ENCODE data around the gene IFNGR2. TPM values are rescaled to one million over a fixed set of nuclear protein-coding genes. Genes with fewer than 3 reads are reported as not detected.
"Not testable (repeated sequence)": the region's sequence is repeated elsewhere in the genome, so short reads cannot be mapped to it uniquely, and the experiment has no call there.

Gene IFNGR2
- 10 to 100 TPM; 47.3 TPM for total RNA-seq
- long read RNA-seq, transcript IFNGR2-201 (7 exons, 2,221 nt) = major isoform, 132 of 141 reads
- long read RNA-seq, partial matches to known transcripts = 3 of 141 reads
- long read RNA-seq, other reads (novel, unspliced or antisense) = 5 of 141 reads

- ATAC-seq (peak; percentile 66 to 80), DNase-seq (peak; percentile 64)
- intact Hi-C loops (cut with DNase I) = no loop called here
These were observed at the start of gene IFNGR2 for GRCh38 chr21:33403128-33403785. IFNGR2 (plus strand) TSS chr21:33403413; CDS start chr21:33403544, 131 bp downstream.

- intact Hi-C loops (cut with DNase I) = no loop called here
- ATAC-seq (no peak), DNase-seq (no peak)
These were observed 47.9 kb upstream of the IFNGR2 start for GRCh38 chr21:33355355-33355754.

GRCh38 chr21:33355996-33356395 lies 47.2 kb upstream of the IFNGR2 start:
- DNase-seq (no peak), ATAC-seq (no peak)
- intact Hi-C loops (cut with DNase I) = no loop called here

- intact Hi-C loops (cut with DNase I) = no loop called here
- ATAC-seq = no peak
- no peak for DNase-seq
These were observed 46.0 kb upstream of the IFNGR2 start for GRCh38 chr21:33357177-33357576.

GRCh38 chr21:33359446-33359845 lies 43.8 kb upstream of the IFNGR2 start:
- ATAC-seq (no peak), DNase-seq (no peak)
- intact Hi-C loops (cut with DNase I) = no loop called here

- ATAC-seq (peak; percentile 31 to 65), DNase-seq (no peak)
- intact Hi-C loops (cut with DNase I) = no loop called here
These were observed 42.9 kb upstream of the IFNGR2 start for GRCh38 chr21:33360281-33360680.

- ATAC-seq = peak; percentile 82 to 86
- DNase-seq = peak; percentile 73
- intact Hi-C loops (cut with DNase I) = no loop called here
These were observed 42.2 kb upstream of the IFNGR2 start for GRCh38 chr21:33360881-33361602.

GRCh38 chr21:33362044-33362555 lies 41.1 kb upstream of the IFNGR2 start:
- DNase-seq (no peak), ATAC-seq (peak; percentile 11 to 23)
- intact Hi-C loops (cut with DNase I) = no loop called here

- ATAC-seq; DNase-seq; intact Hi-C loops (cut with DNase I): not testable (repeated sequence)
These were observed 39.2 kb upstream of the IFNGR2 start for GRCh38 chr21:33363911-33364609.

GRCh38 chr21:33364830-33365229 lies 38.4 kb upstream of the IFNGR2 start:
- intact Hi-C loops (cut with DNase I) = no loop called here
- ATAC-seq (no peak), DNase-seq (no peak)

GRCh38 chr21:33367309-33367973 lies 35.8 kb upstream of the IFNGR2 start:
- intact Hi-C loops (cut with DNase I) = no loop called here
- ATAC-seq (no peak), DNase-seq (no peak)

- DNase-seq (no peak), ATAC-seq (no peak)
- intact Hi-C loops (cut with DNase I) = no loop called here
These were observed 35.1 kb upstream of the IFNGR2 start for GRCh38 chr21:33368124-33368523.

GRCh38 chr21:33368576-33368975 lies 34.6 kb upstream of the IFNGR2 start:
- DNase-seq (no peak), ATAC-seq (no peak)
- intact Hi-C loops (cut with DNase I) = no loop called here

GRCh38 chr21:33369586-33369985 lies 33.6 kb upstream of the IFNGR2 start:
- ATAC-seq (no peak), DNase-seq (no peak)
- intact Hi-C loops (cut with DNase I) = no loop called here

- intact Hi-C loops (cut with DNase I) = loop anchor here (5.0 to 10.0 kb wide), 3 partner anchors 168 to 536 kb away; no protein-coding TSS in a partner anchor
- no peak for DNase-seq
- no peak for ATAC-seq
These were observed 32.9 kb upstream of the IFNGR2 start for GRCh38 chr21:33370305-33370704.

GRCh38 chr21:33371366-33371765 lies 31.8 kb upstream of the IFNGR2 start:
- intact Hi-C loops (cut with DNase I) = loop anchor here (5.0 to 10.0 kb wide), 3 partner anchors 169 to 537 kb away; no protein-coding TSS in a partner anchor
- DNase-seq (no peak), ATAC-seq (no peak)

GRCh38 chr21:33372582-33372981 lies 30.6 kb upstream of the IFNGR2 start:
- no peak for DNase-seq
- intact Hi-C loops (cut with DNase I) = loop anchor here (5.0 to 10.0 kb wide), 3 partner anchors 170 to 538 kb away; no protein-coding TSS in a partner anchor
- ATAC-seq = no peak

GRCh38 chr21:33373451-33373850 lies 29.8 kb upstream of the IFNGR2 start:
- intact Hi-C loops (cut with DNase I) = loop anchor here (5.0 to 10.0 kb wide), 3 partner anchors 171 to 539 kb away; no protein-coding TSS in a partner anchor
- DNase-seq = no peak
- ATAC-seq = no peak

GRCh38 chr21:33374080-33374449 lies 29.1 kb upstream of the IFNGR2 start:
- no peak for DNase-seq
- ATAC-seq = peak in 1 of 2 donors; percentile 35
- intact Hi-C loops (cut with DNase I) = loop anchor here (5.0 to 10.0 kb wide), 3 partner anchors 172 to 539 kb away; no protein-coding TSS in a partner anchor

Data from left cardiac atrium (tissue), 4 donors.